GM12872 (cell line): ENCODE results near the gene BDKRB2.

Source experiments
- CTCF ChIP-seq: IDR thresholded peaks from 3 replicates; pipeline ENCODE4 v1.5.1; 2011; ENCODE audit warnings: low read depth, mild to moderate bottlenecking, low read length, moderate library complexity; ENCODE audit not compliant: insufficient read depth

Gene BDKRB2

DNA sequence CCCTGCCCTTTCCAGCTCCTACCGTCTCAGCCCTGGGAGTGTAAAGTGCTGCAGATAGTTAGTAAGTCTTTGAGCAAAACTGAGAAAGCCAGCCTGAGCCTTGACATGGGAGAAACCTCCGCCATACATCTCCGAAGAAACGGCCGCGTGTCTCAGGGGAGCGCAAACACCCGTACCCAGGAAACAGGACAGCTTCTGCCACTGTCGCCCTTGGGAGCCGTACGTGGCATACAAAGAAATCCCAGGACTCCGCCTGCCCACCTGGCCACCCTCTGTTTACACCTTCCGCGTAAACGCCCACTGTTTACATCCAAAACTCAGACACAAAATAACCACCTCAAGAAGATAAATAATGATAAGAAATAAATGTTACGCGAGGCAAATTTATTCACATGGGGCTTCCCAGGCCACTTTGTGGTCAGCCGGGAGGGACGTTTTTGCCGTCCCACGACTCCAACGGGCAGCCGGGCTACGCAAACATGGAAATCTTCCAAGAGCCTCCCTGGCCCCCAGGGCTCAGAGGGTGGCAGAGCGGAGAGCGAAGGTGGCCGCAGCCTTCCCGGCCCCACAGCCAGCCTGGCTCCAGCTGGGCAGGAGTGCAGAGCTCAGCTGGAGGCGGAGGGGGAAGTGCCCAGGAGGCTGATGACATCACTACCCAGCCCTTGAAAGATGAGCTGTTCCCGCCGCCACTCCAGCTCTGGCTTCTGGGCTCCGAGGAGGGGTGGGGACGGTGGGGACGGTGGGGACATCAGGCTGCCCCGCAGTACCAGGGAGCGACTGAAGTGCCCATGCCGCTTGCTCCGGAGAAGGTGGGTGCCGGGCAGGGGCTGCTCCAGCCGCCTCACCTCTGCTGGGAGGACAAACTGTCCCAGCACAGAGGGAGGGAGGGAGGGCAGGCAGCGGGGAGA, at the start of gene BDKRB2:
Gene BDKRB2 (plus strand): TSS at position 689 of the 908 bp plus-strand sequence. CDS start 32,269 bp downstream, outside the sequence.
- no peak for TF ChIP-seq CTCF

GRCh38 chr14:96154900-96155299, 49.7 kb upstream of the BDKRB2 start:
- no peak for TF ChIP-seq CTCF

DNA sequence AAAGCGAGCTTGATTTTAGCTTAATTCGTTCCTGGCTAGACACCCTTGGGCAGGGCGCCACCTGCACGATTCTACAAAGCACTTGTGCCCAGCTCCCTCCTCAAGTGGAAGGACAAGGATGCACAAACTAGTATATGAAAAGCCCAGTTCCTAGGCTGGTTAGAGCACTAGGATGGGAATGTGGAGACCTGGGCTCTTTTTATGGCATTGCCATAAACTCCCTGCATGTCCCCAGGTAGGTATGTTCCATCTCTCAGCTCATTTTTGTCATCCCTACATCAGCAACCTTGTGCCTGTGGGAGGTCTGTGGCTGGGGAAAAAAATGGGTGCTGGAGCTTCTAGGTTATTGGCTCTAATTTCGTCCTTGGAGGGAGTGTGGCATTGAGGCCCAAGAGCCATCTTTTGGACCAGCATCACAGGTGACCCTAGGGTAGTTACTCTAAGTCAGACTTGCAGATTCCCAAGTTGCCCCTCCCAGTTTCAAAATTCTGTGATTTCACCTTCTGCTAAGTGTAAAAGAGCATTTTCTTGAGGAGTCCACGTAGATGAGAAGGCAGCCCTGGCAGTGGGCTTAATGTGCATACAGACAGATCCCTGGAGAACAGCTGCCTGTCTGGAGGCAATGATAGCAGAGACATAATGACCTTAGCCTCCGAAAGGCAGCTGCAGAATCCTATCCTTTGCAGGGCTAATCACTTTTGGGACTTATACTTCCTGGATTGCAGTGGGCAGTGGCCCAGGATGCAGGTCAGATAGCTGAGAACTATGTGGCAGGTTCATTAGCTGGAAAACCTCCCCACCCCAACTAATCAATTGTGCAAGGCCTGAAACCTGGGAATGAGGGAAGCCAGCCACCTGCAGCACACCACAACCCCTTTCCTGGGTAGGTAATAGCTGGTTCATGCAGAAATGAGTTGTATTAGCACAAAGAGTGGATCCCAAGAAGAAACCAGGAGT, 47.6 kb upstream of the BDKRB2 start:
- no peak for TF ChIP-seq CTCF

DNA sequence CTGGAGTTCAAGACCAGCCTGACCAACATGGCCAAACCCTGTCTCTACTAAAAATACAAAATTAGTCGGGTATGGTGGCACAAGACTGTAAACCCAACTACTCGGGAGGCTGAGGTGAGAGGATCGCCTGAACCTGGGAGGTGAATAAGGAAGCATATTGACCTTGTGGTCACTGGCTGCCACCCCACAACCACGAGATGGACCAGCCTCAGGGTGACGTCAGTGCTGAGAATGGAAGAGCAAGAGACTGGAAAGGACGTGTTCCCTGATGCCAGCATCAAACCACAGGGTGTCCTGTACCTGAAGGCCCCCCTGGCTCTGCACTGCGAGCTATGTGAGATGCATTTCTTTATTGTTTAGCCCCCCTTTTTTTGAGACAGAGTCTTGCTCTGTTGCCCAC, 45.9 kb upstream of the BDKRB2 start:
- TF ChIP-seq CTCF: no peak

DNA sequence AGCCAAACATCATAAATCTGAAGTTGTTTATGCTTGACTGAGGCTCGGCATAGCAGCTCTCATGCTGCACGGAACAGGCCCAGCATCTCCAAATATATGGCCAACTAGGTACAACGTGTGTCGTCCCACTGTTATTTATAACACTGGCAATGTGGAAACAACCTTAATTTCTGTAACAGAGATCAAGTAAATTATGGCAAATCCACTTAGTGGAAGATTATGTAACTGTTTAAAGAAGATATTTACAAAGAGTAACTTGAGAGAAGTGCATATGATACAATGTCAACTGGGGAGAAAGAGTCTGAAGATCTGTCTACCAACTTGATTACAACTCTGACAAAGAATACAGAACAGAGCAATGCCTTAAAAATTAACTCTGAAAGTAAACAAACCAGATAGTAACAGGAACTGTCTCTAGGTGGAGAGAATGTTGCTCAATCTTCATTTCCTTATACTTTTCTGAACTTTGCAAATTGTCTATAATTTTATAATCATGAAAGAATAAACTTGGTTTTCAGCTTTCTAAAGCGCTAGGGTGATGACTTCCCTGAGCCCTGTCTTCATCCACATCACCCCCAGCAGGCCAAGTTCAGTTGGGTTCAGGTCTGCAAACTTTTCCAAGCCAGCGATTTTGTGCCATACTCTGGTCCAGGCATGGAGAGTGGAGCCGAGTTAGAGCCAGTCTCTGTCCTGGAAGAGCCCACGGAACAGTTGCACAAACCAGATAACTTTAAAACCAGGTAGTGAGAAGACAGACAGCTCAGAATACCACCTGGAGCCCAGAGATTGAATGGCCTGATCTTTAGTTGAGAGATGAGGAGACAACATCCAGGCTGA, 44.3 kb upstream of the BDKRB2 start:
- TF ChIP-seq CTCF: no peak

DNA sequence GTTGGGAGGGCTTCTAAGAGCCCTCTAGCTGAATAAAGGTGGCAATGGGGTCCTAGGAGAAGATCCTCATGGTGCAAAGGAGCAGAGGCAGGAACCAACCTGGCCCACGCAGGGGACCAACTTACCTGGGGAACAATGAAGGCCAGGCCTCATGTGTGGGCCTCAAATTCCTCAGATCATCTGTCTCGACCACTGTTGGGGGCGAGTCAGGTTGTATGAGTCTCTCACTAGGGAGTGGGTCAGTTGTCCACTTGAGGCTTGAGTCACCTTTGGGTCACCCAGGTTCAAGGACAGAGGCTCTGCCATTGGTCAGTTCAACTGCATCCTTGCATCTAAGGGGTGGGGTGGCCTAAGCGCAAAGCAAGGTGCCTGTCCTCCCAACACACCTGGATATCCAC, 43.7 kb upstream of the BDKRB2 start:
- no peak for TF ChIP-seq CTCF
